ENCODE results near the gene GPAM. TPM values are rescaled to one million over a fixed set of nuclear protein-coding genes. Genes with fewer than 3 reads are reported as not detected.

The GPAM gene, protein sequence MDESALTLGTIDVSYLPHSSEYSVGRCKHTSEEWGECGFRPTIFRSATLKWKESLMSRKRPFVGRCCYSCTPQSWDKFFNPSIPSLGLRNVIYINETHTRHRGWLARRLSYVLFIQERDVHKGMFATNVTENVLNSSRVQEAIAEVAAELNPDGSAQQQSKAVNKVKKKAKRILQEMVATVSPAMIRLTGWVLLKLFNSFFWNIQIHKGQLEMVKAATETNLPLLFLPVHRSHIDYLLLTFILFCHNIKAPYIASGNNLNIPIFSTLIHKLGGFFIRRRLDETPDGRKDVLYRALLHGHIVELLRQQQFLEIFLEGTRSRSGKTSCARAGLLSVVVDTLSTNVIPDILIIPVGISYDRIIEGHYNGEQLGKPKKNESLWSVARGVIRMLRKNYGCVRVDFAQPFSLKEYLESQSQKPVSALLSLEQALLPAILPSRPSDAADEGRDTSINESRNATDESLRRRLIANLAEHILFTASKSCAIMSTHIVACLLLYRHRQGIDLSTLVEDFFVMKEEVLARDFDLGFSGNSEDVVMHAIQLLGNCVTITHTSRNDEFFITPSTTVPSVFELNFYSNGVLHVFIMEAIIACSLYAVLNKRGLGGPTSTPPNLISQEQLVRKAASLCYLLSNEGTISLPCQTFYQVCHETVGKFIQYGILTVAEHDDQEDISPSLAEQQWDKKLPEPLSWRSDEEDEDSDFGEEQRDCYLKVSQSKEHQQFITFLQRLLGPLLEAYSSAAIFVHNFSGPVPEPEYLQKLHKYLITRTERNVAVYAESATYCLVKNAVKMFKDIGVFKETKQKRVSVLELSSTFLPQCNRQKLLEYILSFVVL
- 45.7 TPM for total RNA-seq

DNA sequence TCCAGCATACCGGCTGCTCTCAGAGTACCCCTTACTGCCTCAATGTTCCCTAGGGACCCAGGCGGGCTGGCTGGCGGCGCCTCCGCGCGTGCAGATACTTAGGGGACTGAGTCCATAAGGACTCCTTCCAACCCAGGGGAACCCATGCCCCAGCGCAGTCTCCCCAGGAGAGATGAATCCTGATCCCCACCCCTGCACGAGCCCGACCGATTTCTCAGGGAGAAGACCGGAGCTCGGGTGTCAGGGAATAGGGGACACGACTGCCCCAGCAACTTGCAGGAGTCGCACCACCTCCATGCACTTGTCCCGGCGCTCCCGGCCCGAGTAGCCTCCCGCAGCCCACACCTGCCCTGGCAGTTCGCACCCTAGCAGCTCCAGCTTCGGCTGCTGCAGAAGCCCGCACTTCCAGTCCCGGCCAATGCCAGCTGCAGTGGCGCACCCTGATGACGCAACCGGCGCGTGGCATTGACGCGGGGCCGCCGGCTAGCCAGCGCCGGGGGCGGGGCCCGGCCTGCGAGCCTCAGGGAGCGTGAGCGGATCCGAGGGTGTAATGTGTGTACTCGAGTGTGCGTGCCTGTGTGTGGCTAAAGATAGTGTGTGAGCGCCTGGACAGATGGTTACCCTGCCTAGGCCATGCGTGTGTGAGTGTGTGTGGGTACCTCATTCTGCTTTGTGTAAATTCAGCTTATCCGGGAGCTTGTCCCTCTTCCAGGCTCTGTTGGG, at the start of gene GPAM:
GPAM (minus strand) TSS at position 437 of the 723 bp plus-strand sequence. CDS start 1,981 bp downstream, outside the sequence.

Other genes with a start within 250 kb of the GPAM start
- not detected for gene TECTB, start 99.6 kb upstream of the GPAM start, total RNA-seq
- gene ACSL5, start 190.4 kb upstream of the GPAM start, total RNA-seq = 1.3 TPM

All from parietal lobe (tissue), 1 donor.